GM12892 (cell line): ENCODE data around the gene DUSP15.

ENCODE experiments used
- POLR2AphosphoS5 ChIP-seq: IDR thresholded peaks from 2 replicates; pipeline ENCODE4 v1.6.1; 2011; ENCODE audit warnings: low read depth, low read length, control low read depth
- TAF1 ChIP-seq: IDR thresholded peaks from 2 replicates; pipeline ENCODE4 v1.6.1; 2011; ENCODE audit warnings: low read depth, mild to moderate bottlenecking, control low read depth, low read length, borderline replicate concordance

- no peak for TF ChIP-seq TAF1
- TF ChIP-seq POLR2AphosphoS5 = no peak
Measured at GRCh38 chr20:31859998-31860380, 10.3 kb downstream of the DUSP15 start.
